Left kidney (tissue), 2 donors: Measurements from ENCODE around the gene TMEM30B. TPM values are rescaled to one million over a fixed set of nuclear protein-coding genes. Genes with fewer than 3 reads are reported as not detected.

Source experiments
- DNase-seq: peaks from one replicate; pipeline ENCODE4 v3.0.0-alpha.2; 2013
- polyA plus RNA-seq: library from polyadenylated mRNA; unstranded; fragments of 120-200 nt; gene quantifications from one replicate; pipeline ENCODE4 v1.2.1, GENCODE V29; 2013; ENCODE audit not compliant: insufficient read length

Gene TMEM30B
- polyA plus RNA-seq, 1 donor, result 11.3 TPM

- DNase-seq, result no peak
Measured at GRCh38 chr14:61238611-61239245, 42.4 kb downstream of the TMEM30B start.

DNA sequence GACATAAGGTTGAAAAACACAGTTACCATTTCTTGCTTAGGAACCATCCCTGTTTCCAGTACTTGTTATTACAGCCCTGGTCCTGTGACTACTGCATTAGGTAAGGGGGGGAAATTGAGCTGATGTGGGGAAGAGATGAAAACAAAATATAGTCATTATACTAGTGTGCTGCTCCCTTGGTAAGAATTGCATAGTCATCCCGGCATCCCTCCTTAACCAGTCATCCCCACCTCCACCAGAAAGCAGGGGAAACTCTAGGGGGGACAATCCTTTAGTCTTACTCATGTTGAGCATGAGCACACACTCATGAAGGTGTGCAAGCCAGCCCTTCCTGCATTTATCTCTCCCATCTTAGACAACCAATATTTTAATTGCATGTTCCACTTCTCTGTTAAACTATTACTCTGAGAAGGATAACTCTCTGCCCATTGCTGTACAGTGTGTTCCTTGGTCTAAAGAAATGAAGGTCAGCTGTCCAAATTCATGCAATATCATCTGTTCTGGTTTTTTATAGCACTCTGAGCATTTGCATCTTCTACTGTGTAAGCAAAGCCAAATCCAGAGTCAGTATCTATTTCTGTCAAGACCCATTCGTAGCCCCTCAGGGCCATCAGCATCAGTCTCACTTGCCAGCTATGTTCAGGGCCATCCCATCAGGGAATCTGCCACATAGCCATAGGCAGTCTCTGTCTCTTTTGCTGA is 46.8 kb downstream of the TMEM30B start:
- DNase-seq, result no peak

DNA sequence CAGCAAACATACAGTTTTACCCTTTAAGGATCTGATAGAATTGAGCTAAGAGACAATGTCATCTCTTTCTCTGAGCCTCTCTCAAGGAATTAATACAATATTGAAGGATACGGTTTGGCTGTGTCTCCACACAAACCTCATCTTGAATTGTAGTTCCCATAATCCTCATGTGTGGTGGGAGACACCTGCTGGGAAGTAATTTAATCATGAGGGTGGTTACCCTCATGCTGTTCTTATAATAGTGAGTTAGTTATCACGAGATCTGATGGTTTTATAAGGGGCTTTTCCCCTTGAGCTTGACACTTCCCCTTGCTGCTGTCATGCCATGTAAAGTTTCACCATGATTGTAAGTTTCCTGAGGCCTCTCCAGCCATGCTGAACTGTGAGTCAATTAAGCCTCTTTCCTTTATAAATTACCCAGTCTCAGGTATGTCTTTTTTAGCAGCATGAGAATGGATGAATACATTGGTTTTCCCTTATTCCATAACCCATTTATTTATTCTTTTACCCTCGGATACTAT is 47.6 kb downstream of the TMEM30B start:
- DNase-seq, result no peak

DNA sequence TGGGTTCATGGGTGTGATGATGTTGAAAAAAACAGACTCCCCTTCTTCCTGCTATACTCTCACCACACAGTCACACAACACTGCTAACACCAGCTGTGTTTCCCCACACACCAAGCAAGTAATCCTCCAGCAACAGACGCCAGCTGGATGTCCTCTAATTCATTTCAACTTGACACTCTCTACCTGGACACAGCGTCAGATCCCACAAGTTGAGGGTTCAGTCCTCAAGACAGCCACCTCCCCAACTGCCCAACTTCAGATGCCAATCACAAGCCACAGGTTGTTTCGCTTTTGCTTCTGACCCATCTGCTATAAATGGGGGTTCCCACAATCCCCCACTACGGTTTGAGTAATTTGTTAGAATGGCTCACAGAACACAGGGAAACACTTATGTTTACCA is 49.3 kb downstream of the TMEM30B start:
- no peak for DNase-seq

- DNase-seq, result no peak
Measured at GRCh38 chr14:61229981-61230380, 51.2 kb downstream of the TMEM30B start.

DNA sequence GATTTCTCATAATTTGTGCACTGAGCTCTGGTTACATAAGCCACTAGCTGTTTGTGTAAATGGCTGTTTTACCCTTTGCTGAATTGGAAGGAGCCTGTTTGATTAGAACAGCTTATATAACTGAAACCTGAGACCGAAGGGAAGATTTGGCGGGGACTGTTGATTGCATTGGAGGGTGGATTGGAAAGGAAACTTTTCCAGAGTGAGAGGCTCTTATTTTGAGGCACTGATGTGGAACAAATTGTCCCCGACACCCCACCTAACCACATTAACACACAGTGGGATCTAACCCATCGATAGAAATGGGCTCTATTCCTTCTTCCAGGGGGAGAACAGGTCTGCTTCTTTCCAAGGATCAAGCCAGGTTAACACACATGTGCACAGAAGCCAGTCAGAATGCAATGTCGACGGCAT is 51.7 kb downstream of the TMEM30B start:
- DNase-seq, result no peak

GRCh38 chr14:61227884-61228591 is 53.1 kb downstream of the TMEM30B start:
- DNase-seq, result no peak

Other genes starting within 250 kb of the TMEM30B start
- 21.2 TPM for gene PRKCH, start 40.2 kb upstream of the TMEM30B start, polyA plus RNA-seq